Adrenal gland (tissue), 12 donors: ENCODE data around the gene PSMD5. TPM values are rescaled to one million over a fixed set of nuclear protein-coding genes. Genes with fewer than 3 reads are reported as not detected.

Experiments used
- DNase-seq, 7 donors: peaks; one replicate each; pipeline ENCODE4 v3.0.0-alpha.2; 2019 to 2020
- H3K27ac ChIP-seq, 5 donors: fragments of 200-600 bp; sonication (generic) in 4 of 5; 1 replicate in 3 of 5; 2 replicates in 2 of 5; pipeline versions ENCODE4 v1.5.1 to v1.8.0; 2016 to 2020; ENCODE audit warnings: mild to moderate bottlenecking in 1 of 5
- H3K27me3 ChIP-seq: fragments of 200-600 bp; 2 replicates; pipeline ENCODE4 v1.8.0; 2021
- H3K36me3 ChIP-seq, 2 donors: fragments of 200-600 bp; replicated peaks in 1 of 2; 1 replicate in 1 of 2; 2 replicates in 1 of 2; pipeline versions ENCODE4 v1.5.1 to v1.8.0; 2018 to 2022
- H3K4me1 ChIP-seq, 2 donors: fragments of 200-600 bp; replicated peaks in 1 of 2; 1 replicate in 1 of 2; 2 replicates in 1 of 2; pipeline versions ENCODE4 v1.5.1 to v1.8.0; 2018 to 2021
- H3K4me3 ChIP-seq, 4 donors: fragments of 200-600 bp; sonication (generic) in 3 of 4; one replicate each; pipeline ENCODE4 v1.5.1; 2016 to 2018
- H3K9me3 ChIP-seq, 3 donors: fragments of 200-600 bp; sonication (generic) in 1 of 3; replicated peaks in 1 of 3; 1 replicate in 2 of 3; 2 replicates in 1 of 3; pipeline versions ENCODE4 v1.5.1 to v1.8.0; 2016 to 2021
- CTCF ChIP-seq, 6 experiments: fragments of 450-650 bp in 4 of 6; fragments of 200-600 bp in 2 of 6; sonication (generic) in 1 of 6; IDR thresholded peaks; 1 replicate in 5 of 6; 2 replicates in 1 of 6; pipeline versions ENCODE4 v1.5.1 to v1.8.0; 2016 to 2021; ENCODE audit warnings: antibody characterized with exemption in 6 of 6, mild to moderate bottlenecking in 2 of 6, moderate library complexity in 1 of 6
- POLR2A ChIP-seq, 2 donors: fragments of 450-650 bp; IDR thresholded peaks; one replicate each; pipeline ENCODE4 v1.6.1; 2017; ENCODE audit warnings: antibody characterized with exemption in 2 of 2, mild to moderate bottlenecking in 2 of 2, moderate library complexity in 1 of 2
- WGBS, 4 donors: extraction: QIAGEN DNeasy Blood & Tissue Kit in 2 of 4; methylation state at CpG; one replicate each; pipeline versions ENCODE4 v1.1.5 to v1.1.7; 2013 to 2017; 5-methylcytosine and 5-hydroxymethylcytosine counted together
- intact Hi-C, 2 donors: fragments of 100-400 bp; cut with DNase I; formaldehyde crosslinking; loops; one replicate each; pipeline versions ENCODE4 v1.14.1 to v1.15.0; 2022 to 2023
- polyA plus RNA-seq, 3 donors: library from polyadenylated mRNA; stranded (reverse); fragments of 200-250 nt in 2 of 3; fragments of 350-450 nt in 1 of 3; fragmentation: Illumina TruSeq in 1 of 3; extraction: RNeasy Lipid Tissue Mini Kit (QIAGEN cat#74804) in 1 of 3; gene quantifications; one replicate each; pipeline ENCODE4 v1.2.3, GENCODE V29; 2013 to 2014
- total RNA-seq, 9 donors: library from RNA; depleted of rRNA in 4 of 9; stranded (reverse); fragments of >200 nt in 4 of 9; fragments of 120-200 nt in 1 of 9; fragmentation: NEBNext Ultra II Directional in 1 of 9; extraction: Animal tissue kit (Norgen Biotek cat#: 25700) in 1 of 9; gene quantifications; one replicate each; pipeline versions ENCODE4 v1.1.0 to v1.2.4, GENCODE V29; 2013 to 2023
- donor health status: healthy with polysubstance abuse.
- donor health status: Bipolar disorder and iron deficiency.
- donor health status: DM: yes; HTN: yes; CAD: no.
- donor health status: DM: no; HTN: no; CAD: no.
- donor health status: DM: no; HTN: no; CAD: no.
- donor health status: DM: yes; HTN: yes; CAD: no.

PSMD5 gene
- total and polyA plus RNA-seq, 12 donors, result 15.6 to 78.8 (median 46.0) TPM

DNA sequence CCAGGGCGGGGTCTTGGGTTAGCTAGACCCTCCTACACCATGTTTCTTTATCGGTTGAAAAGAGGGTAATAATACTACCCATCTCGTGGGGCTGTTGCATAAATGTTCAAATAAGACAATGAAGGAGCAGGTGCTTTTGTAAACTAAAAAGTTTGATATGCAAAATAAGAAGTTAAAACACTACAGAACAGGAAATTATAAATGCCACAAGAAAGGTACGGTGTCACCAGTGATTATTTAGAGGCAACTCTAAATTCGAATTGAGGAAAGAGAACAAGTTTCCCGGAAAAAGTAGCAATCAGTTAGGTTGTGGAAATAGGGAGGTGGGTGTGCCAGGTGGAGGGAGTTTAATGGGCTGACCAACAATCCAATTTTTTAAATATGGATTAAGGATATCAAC lies 36.7 kb upstream of the PSMD5 start:
- intact Hi-C loops, result loop anchor here in 1 of 2 donors (5.0 kb wide), 1 partner anchor 43 kb away; no protein-coding TSS in a partner anchor
- H3K36me3 ChIP-seq, result no peaks in the 10 kb centered on the region
- no peak overlapping the region for H3K4me3 ChIP-seq
- H3K27me3 ChIP-seq, result no peaks in the 10 kb centered on the region
- DNase-seq, result no peak
- no peak for TF ChIP-seq POLR2A (IDR thresholded peaks at IDR 0.05)
- TF ChIP-seq CTCF (IDR thresholded peaks at IDR 0.05), result no peak
- no peak overlapping the region for H3K27ac ChIP-seq
- peaks cover 0 to 15% of the 10 kb centered on the region in 2 donors for H3K4me1 ChIP-seq
- 67 to 86% (median 80%) methylated on average over 6 of the region's 6 CpGs for WGBS, 4 donors
- H3K9me3 ChIP-seq, result no peaks in the 10 kb centered on the region

DNA sequence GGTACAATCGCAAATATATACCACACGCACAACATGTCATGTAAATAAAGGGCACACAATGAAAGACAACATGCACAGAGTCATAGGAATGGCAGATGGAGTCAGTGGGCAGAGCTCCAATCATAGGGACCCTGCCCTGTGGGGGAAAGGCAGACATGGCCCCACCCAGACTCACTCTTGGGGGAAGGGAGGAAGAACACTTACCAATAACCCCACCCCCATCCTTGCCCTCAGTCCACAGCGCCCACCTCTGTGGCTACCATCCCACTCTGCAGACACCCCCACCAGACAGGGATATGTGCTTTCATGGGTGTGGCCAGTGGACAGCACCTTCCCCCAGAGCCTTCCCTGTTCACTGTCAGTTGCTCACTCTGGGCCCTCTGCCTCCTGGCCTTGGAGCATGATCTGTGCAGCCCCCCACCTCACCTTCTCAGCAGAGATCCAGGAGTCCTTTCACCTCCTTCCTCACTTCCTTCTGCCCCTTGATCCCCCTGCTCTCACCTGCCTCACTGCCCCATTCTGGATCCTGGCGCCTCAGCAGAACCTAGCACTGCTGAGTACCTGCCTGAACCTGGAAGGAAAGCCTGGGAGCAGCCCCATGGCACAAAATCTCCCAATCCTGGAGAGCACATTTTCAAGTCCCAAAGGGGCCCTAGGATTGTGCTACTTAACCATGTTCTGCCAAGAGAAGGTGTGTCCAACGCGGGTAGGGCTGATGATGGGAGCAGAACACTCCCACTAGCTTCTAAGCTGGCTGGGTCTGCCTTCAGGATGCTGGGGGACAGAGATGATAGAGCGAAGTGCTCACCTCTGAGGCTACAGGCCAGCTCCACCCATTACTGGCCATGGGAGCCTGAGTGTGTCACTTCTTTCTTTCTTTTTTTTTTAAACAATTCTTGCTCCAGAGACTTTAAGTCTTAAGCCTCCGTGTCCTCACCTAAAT lies 35.7 kb upstream of the PSMD5 start:
- Histone ChIP-seq H3K4me1 (peaks cover 0 to 15% of the 10 kb centered on the region in 2 donors), H3K27ac (peak overlapping the region in 1 of 5 donors; percentile 96), H3K27me3 (no peaks in the 10 kb centered on the region), H3K36me3 (no peaks in the 10 kb centered on the region), H3K9me3 (no peaks in the 10 kb centered on the region), H3K4me3 (no peak overlapping the region)
- no peak for DNase-seq
- TF ChIP-seq POLR2A (IDR thresholded peaks at IDR 0.05) (no peak), CTCF (IDR thresholded peaks at IDR 0.05) (no peak)
- 79 to 88% (median 84%) methylated on average over 8 of the region's 8 CpGs for WGBS, 4 donors
- intact Hi-C loops, result loop anchor here in 1 of 2 donors (5.0 kb wide), 1 partner anchor 44 kb away; no protein-coding TSS in a partner anchor

DNA sequence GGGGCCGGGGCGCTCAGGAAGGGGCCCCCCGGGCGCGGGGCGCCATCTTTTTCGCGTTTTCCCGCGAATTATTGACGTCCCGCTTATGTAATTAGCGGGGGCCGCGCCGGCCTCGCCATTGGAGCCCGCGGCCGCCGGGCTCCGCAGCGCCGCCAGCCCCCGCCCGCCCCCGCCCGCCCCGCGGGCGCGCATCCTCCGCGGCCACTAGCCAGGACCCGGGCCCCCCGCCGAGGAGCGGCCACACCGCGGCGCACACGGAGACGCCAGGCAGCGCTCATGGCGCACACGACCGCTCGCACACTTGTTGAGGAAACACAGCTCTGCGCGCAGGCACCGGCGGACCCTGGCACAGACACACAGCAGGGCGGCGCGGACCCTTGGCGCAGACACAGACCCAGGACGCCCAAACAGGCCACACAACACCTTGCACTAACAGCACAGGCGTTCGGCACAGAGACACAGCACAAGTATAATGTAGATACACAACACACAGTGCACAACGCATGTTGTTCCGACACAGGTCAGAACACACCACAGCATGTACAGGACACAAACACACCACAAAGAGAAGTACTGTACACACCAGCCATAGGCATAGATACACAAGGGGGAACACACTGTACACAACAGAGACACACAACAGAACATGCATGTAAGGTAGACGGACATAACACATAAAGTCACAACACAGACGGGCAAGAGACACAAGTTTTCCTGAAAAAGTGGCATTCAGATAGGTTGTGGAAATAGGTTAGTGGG lies 34.7 kb upstream of the PSMD5 start:
- Histone ChIP-seq H3K9me3 (no peaks in the 10 kb centered on the region), H3K4me3 (peak overlapping the region in 1 of 4 donors; percentile 76), H3K27ac (peak overlapping the region in 4 of 5 donors; percentile 20 to 96 (median 88)), H3K36me3 (peaks cover 0 to 8% of the 10 kb centered on the region in 2 donors), H3K27me3 (no peaks in the 10 kb centered on the region), H3K4me1 (peaks cover 0 to 15% of the 10 kb centered on the region in 2 donors)
- whole genome bisulfite sequencing, 4 donors, result 2 to 16% (median 8%) methylated on average over 4 to 63 of the region's 63 CpGs
- intact Hi-C loops, result loop anchor here in 1 of 2 donors (5.0 kb wide), 1 partner anchor 45 kb away; no protein-coding TSS in a partner anchor
- TF ChIP-seq POLR2A (IDR thresholded peaks at IDR 0.05) (no peak), CTCF (IDR thresholded peaks at IDR 0.05) (peak in 2 of 6 experiments; percentile 4)
- peak; percentile 51 to 81 (median 66) for DNase-seq

- DNase-seq, result peak in 4 of 7 donors; percentile 31 to 47 (median 40)
- H3K4me1 ChIP-seq, result peaks cover 0 to 15% of the 10 kb centered on the region in 2 donors
- H3K36me3 ChIP-seq, result peaks cover 0 to 14% of the 10 kb centered on the region in 2 donors
- no peaks in the 10 kb centered on the region for H3K27me3 ChIP-seq
- peak within 1 kb of the TSS; percentile 54 to 96 (median 90) for H3K27ac ChIP-seq
- peak within 1 kb of the TSS in 3 of 4 donors; percentile 73 to 76 (median 75) for H3K4me3 ChIP-seq
- WGBS, 4 donors, result 0 to 1% (median 1%) methylated on average over 4 to 42 of the region's 45 CpGs; no CpG with 5 or more reads in 1 of the 4 donors
- intact Hi-C loops, result loop anchor here in 1 of 2 donors (5.0 kb wide), 1 partner anchor 45 kb away; no protein-coding TSS in a partner anchor
- no peaks in the 10 kb centered on the region for H3K9me3 ChIP-seq
- no peak for TF ChIP-seq POLR2A (IDR thresholded peaks at IDR 0.05)
- no peak for TF ChIP-seq CTCF (IDR thresholded peaks at IDR 0.05)
Observed at GRCh38 chr9:120876842-120877240, 34.1 kb upstream of the PSMD5 start, which contains the start of gene PHF19. Gene PHF19 (minus strand): TSS chr9:120877188. CDS start chr9:120874741, 2,447 bp downstream.
